ENCODE results near the gene TNFRSF9. TPM values are rescaled to one million over a fixed set of nuclear protein-coding genes. Genes with fewer than 3 reads are reported as not detected.

Gene TNFRSF9
- total and polyA plus RNA-seq, 2 donors (not counting 3 experiments of a cell fraction or from before 2014, with no cell fraction given), result 0.15 to 0.22 TPM

DNA sequence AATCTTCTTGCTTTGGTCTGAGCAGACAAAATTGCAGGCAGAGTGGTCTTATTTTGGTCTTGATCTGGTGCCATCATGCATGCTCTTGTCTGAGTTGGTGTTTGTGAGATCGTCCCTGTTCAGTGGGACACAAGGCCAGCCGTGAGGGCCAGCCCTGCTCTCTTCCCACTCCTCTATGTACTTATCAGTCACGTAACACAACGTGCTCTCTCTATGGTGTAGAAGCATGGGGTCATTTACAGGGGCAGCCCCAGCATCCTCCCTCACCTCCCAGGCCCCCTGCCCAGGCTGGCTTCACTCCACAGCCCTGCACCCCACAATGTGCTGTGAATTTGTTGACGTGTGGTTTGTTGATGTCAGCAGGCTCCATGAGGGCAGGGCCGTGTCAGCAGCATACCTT is 69.5 kb downstream of the TNFRSF9 start:
- no peak for DNase-seq (ENCODE audit: low read depth, low spot score)
- FAIRE-seq, result no peak
- H3K4me1 ChIP-seq (ENCODE audit: control insufficient read depth, extremely low read depth, insufficient read depth, low read length), result no peaks in the 10 kb centered on the region
- H3K4me3 ChIP-seq (replicated peaks in 1 of 3; ENCODE audit: insufficient read depth in 1 of 3, low read depth in 1 of 3, low read length in 3 of 3), result no peak overlapping the region
- no peak overlapping the region for H3K9ac ChIP-seq (replicated peaks; ENCODE audit: extremely low read depth, insufficient read depth, low read length)
- H3K9me1 ChIP-seq (replicated peaks; ENCODE audit: control insufficient read depth, extremely low read depth, insufficient read depth, low read length), result no peaks in the 10 kb centered on the region
- no TSS peak for BruUV-seq (replicated peaks)
- dilution Hi-C loops (cut with MboI; ENCODE audit: extremely low pct_ligation_motif_present, low sequenced_read_pairs), result no loop called here
- H3K36me3 ChIP-seq (ENCODE audit: control insufficient read depth in 2 of 2, extremely low read depth in 1 of 2, insufficient read depth in 2 of 2, low read length in 2 of 2), result no peaks in the 10 kb centered on the region
- TF ChIP-seq GATA2 (IDR thresholded peaks at IDR 0.05; ENCODE audit: insufficient read depth, insufficient read length, low read depth, low read length) (no peak), EZH2 (IDR thresholded peaks at IDR 0.05; ENCODE audit: borderline replicate concordance, low read depth, low read length, severe bottlenecking) (no peak)
- H3K27me3 ChIP-seq (ENCODE audit: control insufficient read depth in 2 of 2, insufficient read depth in 2 of 2, low read length in 2 of 2), result no peaks in the 10 kb centered on the region
- ChIA-PET POLR2A (no interaction called here), CTCF (no interaction called here)
- no peaks in the 10 kb centered on the region for H3K9me3 ChIP-seq (replicated peaks; ENCODE audit: control insufficient read depth, insufficient read depth, low read length)
- no peaks in the 10 kb centered on the region for H4K20me1 ChIP-seq (replicated peaks; ENCODE audit: control insufficient read depth, extremely low read depth, insufficient read depth, low read length)
- no peak overlapping the region for H3K4me2 ChIP-seq (ENCODE audit: insufficient read depth, low read length)
- intact Hi-C loops (cut with micrococcal nuclease), result no loop called here
- H2AFZ ChIP-seq (ENCODE audit: low read depth, low read length), result no peak overlapping the region
- no peaks in the 10 kb centered on the region for H3K79me2 ChIP-seq (ENCODE audit: control insufficient read depth, insufficient read depth, low read length)
- H3K27ac ChIP-seq (ENCODE audit: insufficient read depth, low read depth, low read length), result no peak overlapping the region

DNA sequence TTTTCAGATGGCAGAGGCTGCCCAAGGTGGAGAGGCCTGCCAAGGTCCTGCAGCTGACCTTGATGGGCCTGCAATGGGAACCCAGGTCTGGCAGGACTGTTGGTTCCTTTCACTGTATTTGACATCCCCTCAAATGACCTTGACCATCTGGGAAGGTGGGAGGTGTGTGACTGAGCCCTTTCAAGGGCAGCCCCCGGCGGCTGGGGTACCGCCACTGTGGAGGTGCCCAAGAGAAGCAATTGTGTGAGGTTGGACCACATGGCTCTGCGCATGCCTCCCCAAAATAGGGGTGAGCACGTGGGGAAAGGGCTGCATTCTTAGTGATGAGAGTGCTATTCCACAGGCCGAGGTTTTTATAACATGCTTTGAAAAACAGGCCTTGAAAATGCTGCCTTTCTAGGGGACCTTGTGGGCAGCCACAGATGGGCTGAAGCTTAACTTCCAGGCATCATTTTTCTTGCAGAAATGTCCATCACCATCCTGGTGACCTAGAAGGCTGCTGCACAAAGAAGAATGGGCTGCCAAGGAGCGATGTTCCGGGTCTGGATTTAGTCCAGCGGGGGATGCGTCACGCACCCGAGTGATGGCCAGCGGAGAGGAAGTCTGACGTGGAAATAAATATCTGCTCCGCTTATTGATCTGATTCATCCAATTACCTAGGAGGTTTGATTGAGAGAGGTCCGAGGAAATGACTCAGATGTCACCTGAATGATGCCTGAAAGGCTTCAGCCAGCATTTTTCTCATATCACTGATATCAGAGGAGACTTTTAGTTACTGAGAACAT is 71.3 kb downstream of the TNFRSF9 start:
- Histone ChIP-seq H3K79me2 (ENCODE audit: control insufficient read depth, insufficient read depth, low read length) (no peaks in the 10 kb centered on the region), H3K9me3 (replicated peaks; ENCODE audit: control insufficient read depth, insufficient read depth, low read length) (no peaks in the 10 kb centered on the region), H3K9me1 (replicated peaks; ENCODE audit: control insufficient read depth, extremely low read depth, insufficient read depth, low read length) (no peaks in the 10 kb centered on the region), H3K4me2 (ENCODE audit: insufficient read depth, low read length) (no peak overlapping the region), H3K36me3 (ENCODE audit: control insufficient read depth in 2 of 2, extremely low read depth in 1 of 2, insufficient read depth in 2 of 2, low read length in 2 of 2) (no peaks in the 10 kb centered on the region), H3K27ac (ENCODE audit: insufficient read depth, low read depth, low read length) (no peak overlapping the region), H4K20me1 (replicated peaks; ENCODE audit: control insufficient read depth, extremely low read depth, insufficient read depth, low read length) (no peaks in the 10 kb centered on the region), H3K27me3 (ENCODE audit: control insufficient read depth in 2 of 2, insufficient read depth in 2 of 2, low read length in 2 of 2) (no peaks in the 10 kb centered on the region), H3K4me1 (ENCODE audit: control insufficient read depth, extremely low read depth, insufficient read depth, low read length) (no peaks in the 10 kb centered on the region), H2AFZ (ENCODE audit: low read depth, low read length) (no peak overlapping the region), H3K9ac (replicated peaks; ENCODE audit: extremely low read depth, insufficient read depth, low read length) (no peak overlapping the region), H3K4me3 (replicated peaks in 1 of 3; ENCODE audit: insufficient read depth in 1 of 3, low read depth in 1 of 3, low read length in 3 of 3) (no peak overlapping the region)
- dilution Hi-C loops (cut with MboI; ENCODE audit: extremely low pct_ligation_motif_present, low sequenced_read_pairs), result no loop called here
- TF ChIP-seq, protein P1, sequence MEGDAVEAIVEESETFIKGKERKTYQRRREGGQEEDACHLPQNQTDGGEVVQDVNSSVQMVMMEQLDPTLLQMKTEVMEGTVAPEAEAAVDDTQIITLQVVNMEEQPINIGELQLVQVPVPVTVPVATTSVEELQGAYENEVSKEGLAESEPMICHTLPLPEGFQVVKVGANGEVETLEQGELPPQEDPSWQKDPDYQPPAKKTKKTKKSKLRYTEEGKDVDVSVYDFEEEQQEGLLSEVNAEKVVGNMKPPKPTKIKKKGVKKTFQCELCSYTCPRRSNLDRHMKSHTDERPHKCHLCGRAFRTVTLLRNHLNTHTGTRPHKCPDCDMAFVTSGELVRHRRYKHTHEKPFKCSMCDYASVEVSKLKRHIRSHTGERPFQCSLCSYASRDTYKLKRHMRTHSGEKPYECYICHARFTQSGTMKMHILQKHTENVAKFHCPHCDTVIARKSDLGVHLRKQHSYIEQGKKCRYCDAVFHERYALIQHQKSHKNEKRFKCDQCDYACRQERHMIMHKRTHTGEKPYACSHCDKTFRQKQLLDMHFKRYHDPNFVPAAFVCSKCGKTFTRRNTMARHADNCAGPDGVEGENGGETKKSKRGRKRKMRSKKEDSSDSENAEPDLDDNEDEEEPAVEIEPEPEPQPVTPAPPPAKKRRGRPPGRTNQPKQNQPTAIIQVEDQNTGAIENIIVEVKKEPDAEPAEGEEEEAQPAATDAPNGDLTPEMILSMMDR (IDR thresholded peaks at IDR 0.05; ENCODE audit: extremely low read depth in 1 of 2, insufficient read depth in 1 of 2, low read depth in 1 of 2, low read length in 2 of 2), result no peak
- TF ChIP-seq, protein P2, sequence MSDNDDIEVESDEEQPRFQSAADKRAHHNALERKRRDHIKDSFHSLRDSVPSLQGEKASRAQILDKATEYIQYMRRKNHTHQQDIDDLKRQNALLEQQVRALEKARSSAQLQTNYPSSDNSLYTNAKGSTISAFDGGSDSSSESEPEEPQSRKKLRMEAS (IDR thresholded peaks at IDR 0.05; ENCODE audit: insufficient read depth, insufficient read length), result no peak
- no peak for TF ChIP-seq GATA2 (IDR thresholded peaks at IDR 0.05; ENCODE audit: insufficient read depth, insufficient read length, low read depth, low read length)
- TF ChIP-seq FOS (IDR thresholded peaks at IDR 0.05; ENCODE audit: borderline replicate concordance, insufficient read depth, low read length), result no peak
- no peak for TF ChIP-seq POLR2AphosphoS5 (IDR thresholded peaks at IDR 0.05; ENCODE audit: insufficient read depth, low read depth, low read length)
- no peak for TF ChIP-seq JUN (IDR thresholded peaks at IDR 0.05; ENCODE audit: borderline replicate concordance, insufficient read depth, insufficient read length, low read depth)
- no peak for TF ChIP-seq MYC (IDR thresholded peaks at IDR 0.05; ENCODE audit: low read depth, low read length)
- TF ChIP-seq POLR2A (IDR thresholded peaks at IDR 0.05; ENCODE audit: low read depth, low read length), result no peak
- TF ChIP-seq EZH2 (IDR thresholded peaks at IDR 0.05; ENCODE audit: borderline replicate concordance, low read depth, low read length, severe bottlenecking), result no peak
- ChIA-PET POLR2A (no interaction called here), CTCF (no interaction called here)
- FAIRE-seq, result no peak
- intact Hi-C loops (cut with micrococcal nuclease), result no loop called here
- no TSS peak for BruUV-seq (replicated peaks)
- no peak for DNase-seq (ENCODE audit: low read depth, low spot score)
